Measurements from ENCODE around the gene DHX8. TPM values are rescaled to one million over a fixed set of nuclear protein-coding genes. Genes with fewer than 3 reads are reported as not detected.

The DHX8 gene
- total RNA-seq, 1 experiment from 2014 or later: 54.1 TPM

DNA sequence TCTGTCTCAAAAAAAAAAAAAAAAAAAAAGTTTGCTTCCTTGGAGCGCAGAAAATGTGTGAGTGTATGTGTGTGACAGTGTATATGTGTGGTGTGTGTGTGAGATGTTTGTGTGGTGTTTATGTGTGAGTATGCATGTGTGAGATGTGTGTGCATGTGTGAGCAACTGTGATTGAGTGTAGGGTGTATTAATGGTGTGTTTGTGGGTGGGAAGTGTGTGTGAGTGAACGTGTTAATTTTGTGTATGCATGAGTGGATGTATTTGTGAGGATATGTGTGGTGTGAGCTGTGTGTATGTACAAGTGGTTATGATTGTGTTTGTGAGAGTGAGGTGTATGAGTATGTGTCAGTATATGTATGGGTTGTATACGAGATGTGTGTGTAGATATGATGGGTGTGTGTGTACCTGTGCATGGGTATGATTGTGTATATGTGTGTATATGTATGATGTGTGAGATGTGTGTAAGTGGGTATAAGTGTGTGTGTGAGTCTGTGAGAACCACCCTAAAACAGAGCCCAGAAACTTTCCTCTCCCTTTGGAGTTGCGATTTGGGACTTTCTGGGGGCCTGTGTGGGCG lies 84.8 kb downstream of the DHX8 start:
- Histone ChIP-seq H3K23me2 (ENCODE audit: insufficient read length, low read depth, low read length, poor library complexity, severe bottlenecking) (no peaks in the 10 kb centered on the region), H3K4me1 (ENCODE audit: insufficient read depth, low read length) (peaks cover 3% of the 10 kb centered on the region; the same call in 1 of the 2 replicates), H3K4ac (ENCODE audit: low read depth, low read length) (no peak overlapping the region), H3K79me1 (ENCODE audit: insufficient read depth, low read depth, low read length, poor library complexity, severe bottlenecking) (no peaks in the 10 kb centered on the region), H4K8ac (replicated peaks; ENCODE audit: insufficient read length, low read depth, low read length) (no peak overlapping the region), H4K91ac (ENCODE audit: insufficient read length, low read depth, low read length) (no peak overlapping the region), H3K23ac (ENCODE audit: insufficient read length, low read depth, low read length) (no peak overlapping the region), H2BK15ac (ENCODE audit: low read depth, low read length) (no peak overlapping the region), H3K56ac (ENCODE audit: insufficient read length, low read depth, low read length) (no peak overlapping the region), H3K14ac (ENCODE audit: insufficient read depth, low read length) (no peak overlapping the region), H2AFZ (ENCODE audit: low read length) (no peak overlapping the region), H3K9ac (ENCODE audit: extremely low read depth, insufficient read length, low read length) (no peak overlapping the region), H2BK12ac (ENCODE audit: insufficient read length, low read depth, low read length) (no peak overlapping the region), H2BK5ac (ENCODE audit: insufficient read length, low read length) (no peak overlapping the region), H2BK20ac (ENCODE audit: low read depth, low read length, poor library complexity, severe bottlenecking) (no peak overlapping the region), H4K5ac (ENCODE audit: insufficient read length, low read depth, low read length) (no peak overlapping the region), H3K9me3 (ENCODE audit: control insufficient read depth, low read depth, low read length) (no peaks in the 10 kb centered on the region), H2AK5ac (ENCODE audit: insufficient read length, low read length) (no peak overlapping the region), H3K27ac (ENCODE audit: insufficient read length, low read depth, low read length) (no peak overlapping the region), H3K4me2 (ENCODE audit: insufficient read depth, insufficient read length, low read length) (no peak overlapping the region), H2BK120ac (ENCODE audit: low read depth, low read length, poor library complexity, severe bottlenecking) (no peak overlapping the region), H3K18ac (ENCODE audit: insufficient read length, low read depth, low read length) (no peak overlapping the region), H3K79me2 (ENCODE audit: insufficient read depth, low read length) (no peaks in the 10 kb centered on the region), H3T11ph (ENCODE audit: low read length) (no peak overlapping the region), H4K20me1 (ENCODE audit: control insufficient read depth, insufficient read depth, insufficient read length) (no peaks in the 10 kb centered on the region), H3K27me3 (ENCODE audit: insufficient read depth, low read length) (no peaks in the 10 kb centered on the region; the same call in 1 of the 2 replicates)
- TF ChIP-seq, protein P1, sequence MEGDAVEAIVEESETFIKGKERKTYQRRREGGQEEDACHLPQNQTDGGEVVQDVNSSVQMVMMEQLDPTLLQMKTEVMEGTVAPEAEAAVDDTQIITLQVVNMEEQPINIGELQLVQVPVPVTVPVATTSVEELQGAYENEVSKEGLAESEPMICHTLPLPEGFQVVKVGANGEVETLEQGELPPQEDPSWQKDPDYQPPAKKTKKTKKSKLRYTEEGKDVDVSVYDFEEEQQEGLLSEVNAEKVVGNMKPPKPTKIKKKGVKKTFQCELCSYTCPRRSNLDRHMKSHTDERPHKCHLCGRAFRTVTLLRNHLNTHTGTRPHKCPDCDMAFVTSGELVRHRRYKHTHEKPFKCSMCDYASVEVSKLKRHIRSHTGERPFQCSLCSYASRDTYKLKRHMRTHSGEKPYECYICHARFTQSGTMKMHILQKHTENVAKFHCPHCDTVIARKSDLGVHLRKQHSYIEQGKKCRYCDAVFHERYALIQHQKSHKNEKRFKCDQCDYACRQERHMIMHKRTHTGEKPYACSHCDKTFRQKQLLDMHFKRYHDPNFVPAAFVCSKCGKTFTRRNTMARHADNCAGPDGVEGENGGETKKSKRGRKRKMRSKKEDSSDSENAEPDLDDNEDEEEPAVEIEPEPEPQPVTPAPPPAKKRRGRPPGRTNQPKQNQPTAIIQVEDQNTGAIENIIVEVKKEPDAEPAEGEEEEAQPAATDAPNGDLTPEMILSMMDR (conservative IDR thresholded peaks at IDR 0.05): no peak
- DNase-seq: no peak
- Mint-ChIP-seq H3K9me3 (peaks cover 0 to 3% of the 10 kb centered on the region in 2 experiments; a peak in 1 of 5 replicates), H3K36me3 (ENCODE audit: insufficient read depth in 1 of 3, low read depth in 3 of 3) (peaks cover 0 to 4% (median 0%) of the 10 kb centered on the region in 3 experiments; a peak in 2 of 7 replicates), H3K27ac (no peak overlapping the region), H3K4me3 (no peak overlapping the region; a peak in 1 of 5 replicates), H3K4me1 (peaks cover 4 to 8% of the 10 kb centered on the region in 2 experiments), H3K27me3 (ENCODE audit: low read depth) (peaks cover 13% of the 10 kb centered on the region)
- WGBS (ENCODE audit: extremely low coverage, insufficient read length, low lambda C conversion rate): 100% methylated on average over 3 of the region's 5 CpGs

Measured in H9 (cell line).